Stimulated activated CD4-positive, alpha-beta T cell treated with anti-CD3 and anti-CD28 coated beads, TNF-alpha, amount 100 ng/mL, for 4 hours (primary cell): Measurements from ENCODE around the gene TAF11L3.
A peak's percentile ranks its signal among the peaks of the same experiment; 100 is the strongest.
"Not testable (repeated sequence)": the region's sequence is repeated elsewhere in the genome, so short reads cannot be mapped to it uniquely, and the experiment has no call there.

Experiments
- DNase-seq, 3 experiments: peaks; one replicate each; pipeline ENCODE4 v3.0.0-alpha.2; 2020; ENCODE audit warnings: low read depth in 3 of 3

The TAF11L3 gene

DNA sequence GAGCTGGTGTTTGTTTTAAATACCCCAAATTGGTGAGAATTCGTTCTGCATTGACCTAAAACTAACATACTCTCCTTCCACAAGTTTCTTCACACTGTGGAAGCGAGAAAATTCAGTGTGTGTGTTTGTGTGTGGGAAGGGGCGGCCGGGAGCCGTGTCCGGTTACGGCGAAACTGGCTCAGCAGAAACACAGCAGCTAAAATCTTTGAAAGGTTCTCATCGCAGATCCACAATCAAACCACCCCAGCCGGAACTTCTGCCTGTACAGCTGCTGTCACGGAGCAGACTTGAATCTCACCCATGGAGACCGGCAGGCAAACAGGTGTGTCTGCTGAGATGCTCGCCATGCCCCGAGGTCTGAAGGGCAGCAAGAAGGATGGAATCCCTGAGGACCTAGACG is at the start of gene TAF11L3:
TAF11L3 (plus strand) TSS at position 301 of the 400 bp plus-strand sequence.
- not testable (repeated sequence) for DNase-seq

DNA sequence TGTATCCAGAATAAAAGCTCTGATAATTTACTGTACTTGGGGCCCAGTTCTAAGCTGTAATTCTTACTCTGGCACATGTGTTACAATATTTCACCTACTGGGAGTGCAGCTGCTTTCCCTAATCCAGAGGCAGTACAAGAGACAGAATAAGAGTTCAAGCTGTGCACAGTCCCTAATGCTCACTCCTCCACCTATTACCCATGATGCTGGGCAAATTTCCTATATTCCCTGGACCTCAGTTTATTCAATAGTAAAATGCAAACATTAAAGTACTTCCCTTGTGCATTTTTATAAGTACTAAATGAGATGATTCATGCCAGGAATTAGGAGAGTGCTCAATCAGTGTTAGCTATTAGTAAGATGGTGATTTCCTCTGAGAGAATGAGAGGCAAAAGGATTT is 48.1 kb upstream of the TAF11L3 start:
- no peak for DNase-seq

DNA sequence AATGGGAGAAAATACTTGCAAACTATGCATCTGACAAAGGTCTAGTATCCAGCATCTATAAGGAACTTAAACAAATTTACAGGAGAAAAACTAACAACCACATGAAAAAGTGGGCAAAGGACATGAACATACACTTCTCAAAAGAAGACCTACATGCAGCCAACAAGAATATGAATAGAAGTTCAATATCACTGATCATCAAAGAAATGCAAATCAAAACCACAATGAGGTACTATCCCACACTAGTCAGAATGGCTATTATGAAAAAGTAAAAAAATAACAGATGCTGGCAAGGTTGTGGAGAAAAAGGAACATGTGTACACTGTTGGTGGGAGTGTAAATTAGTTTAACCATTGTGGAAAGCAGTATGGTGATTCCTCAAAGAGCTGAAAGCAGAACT is 43.1 kb upstream of the TAF11L3 start:
- not testable (repeated sequence) for DNase-seq

DNA sequence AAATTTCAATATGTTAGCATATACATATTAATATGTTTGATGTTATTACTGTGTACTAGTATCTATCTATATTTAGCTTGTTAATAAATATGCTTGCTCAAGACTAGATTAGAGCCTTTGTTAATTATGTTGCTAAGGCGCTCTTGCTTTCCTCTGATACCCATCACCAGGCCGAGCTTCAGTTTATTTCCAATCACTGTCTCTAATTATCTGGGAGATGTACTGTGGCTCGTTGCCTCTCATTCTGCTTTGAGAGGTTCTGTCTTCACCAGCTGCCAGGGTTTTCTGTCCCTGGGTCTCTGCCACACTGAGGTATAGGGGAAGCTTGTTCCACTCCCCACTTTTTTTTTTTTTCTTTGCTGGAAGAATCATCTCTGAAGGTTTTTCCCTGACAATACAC is 41.1 kb upstream of the TAF11L3 start:
- DNase-seq, result no peak

DNA sequence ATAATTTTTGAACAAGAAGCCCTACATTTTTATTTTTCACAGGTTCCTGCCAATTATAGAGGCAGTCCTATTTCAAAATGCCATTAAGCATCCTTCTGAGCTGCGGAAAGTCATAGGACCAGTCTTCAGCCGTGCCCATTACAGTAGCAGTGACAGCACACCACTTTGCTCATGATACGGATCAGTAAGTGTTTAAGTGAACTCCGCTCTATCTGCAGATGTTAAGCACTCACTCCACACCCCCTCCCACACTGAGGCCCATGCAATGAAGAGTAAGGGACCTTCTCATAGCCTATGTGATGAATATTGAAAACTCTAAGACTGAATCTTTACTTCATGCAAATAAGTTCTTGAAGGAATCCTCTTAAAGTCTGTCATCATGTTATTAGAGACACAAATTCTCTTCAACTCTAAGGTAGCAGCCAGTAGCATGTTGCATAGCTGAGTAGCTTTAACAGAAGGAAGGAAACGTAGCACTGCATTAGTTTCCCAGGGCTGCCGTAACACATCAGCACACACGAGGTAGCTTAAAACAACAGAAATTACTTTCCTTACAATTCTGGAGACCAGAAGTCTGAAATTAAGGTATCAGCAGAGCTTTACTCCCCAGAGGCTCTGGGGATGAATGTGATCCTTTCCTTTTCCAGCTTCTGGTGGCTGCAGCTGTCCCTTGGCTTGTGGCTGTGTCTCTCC is 40.4 kb upstream of the TAF11L3 start:
- DNase-seq, result no peak

DNA sequence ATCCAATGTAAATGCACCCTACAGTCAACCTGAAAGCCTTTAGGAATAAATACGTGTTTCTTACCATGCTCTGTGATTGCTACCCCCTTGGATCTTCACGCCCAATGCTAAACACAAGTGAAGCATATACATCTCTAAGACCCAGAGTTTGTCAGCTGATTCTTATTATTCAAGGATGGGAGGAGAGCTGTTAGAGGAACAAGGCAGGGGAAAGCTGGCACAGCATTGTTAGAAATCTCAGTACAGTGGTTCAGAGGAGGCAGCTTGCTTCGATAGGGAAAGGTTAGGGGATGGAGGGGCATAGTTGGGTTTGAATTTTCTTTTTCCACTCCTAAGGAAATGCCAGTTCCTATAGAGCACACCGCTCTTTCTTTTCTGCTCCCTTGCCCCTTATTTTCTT is 36.8 kb upstream of the TAF11L3 start:
- DNase-seq, result no peak

DNA sequence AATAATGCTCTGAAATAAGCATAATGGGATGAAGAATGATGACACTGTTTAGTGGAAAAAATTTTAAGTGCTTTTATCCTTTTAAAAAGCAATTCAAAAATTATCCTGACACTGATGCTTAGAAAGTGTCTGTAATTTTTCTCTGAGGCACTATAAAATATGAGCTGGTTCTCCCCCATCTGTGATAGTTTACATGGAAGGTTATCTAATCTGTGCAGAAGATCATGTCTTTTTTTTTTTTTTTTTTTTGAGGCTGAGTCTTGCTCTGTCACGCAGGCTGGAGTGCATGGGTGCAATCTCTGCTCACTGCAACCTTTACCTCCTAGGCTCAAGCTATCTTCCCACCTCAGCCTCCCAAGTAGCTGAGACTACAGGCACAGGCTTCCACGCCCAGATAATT is 35.4 kb upstream of the TAF11L3 start:
- no peak for DNase-seq

DNA sequence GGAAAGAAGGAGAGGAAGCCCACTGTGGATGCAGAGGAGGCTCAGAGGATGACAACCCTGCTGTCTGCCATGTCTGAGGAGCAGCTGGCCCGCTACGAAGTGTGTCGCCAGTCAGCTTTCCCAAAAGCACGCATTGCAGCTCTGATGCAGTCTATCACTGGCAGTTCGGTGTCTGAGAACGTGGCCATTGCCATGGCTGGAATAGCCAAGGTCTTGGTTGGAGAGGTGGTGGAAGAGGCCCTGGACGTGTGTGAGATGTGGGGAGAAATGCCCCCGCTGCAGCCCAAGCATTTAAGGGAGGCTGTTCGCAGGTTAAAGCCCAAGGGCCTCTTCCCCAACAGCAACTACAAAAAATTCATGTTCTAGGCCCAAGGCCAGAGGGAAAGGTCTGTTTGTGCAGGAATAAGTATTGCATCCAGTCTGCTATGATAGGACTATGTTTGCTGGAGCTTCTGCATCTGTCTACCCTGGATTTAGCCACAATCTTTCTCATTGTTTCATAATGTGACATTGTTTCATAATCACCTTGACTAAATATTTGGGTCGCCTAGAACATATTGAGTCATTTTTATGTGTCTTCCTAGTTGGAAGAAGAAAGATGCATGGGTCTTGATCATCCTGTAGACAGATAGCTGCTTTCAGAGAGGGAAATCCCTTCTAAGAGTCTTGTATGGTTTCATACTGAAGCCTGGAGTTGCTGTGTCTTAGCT is 31.5 kb upstream of the TAF11L3 start:
- DNase-seq, result not testable (repeated sequence)

DNA sequence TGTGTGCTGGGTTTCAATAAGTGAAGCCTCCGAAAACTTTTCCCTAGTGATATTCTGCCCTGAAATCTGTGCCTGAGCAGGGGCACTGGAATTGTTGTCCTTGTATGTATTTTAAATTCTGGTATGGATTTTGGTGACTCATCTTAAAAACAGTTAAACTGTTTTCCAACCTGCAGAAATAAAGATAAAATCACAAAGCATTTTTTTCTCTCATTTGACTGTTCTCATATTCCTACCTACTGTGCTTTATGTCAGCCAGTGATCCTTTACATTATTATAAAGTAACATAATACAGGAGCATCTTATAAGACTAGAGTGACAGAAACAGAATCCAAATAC is 31.0 kb upstream of the TAF11L3 start:
- no peak for DNase-seq

DNA sequence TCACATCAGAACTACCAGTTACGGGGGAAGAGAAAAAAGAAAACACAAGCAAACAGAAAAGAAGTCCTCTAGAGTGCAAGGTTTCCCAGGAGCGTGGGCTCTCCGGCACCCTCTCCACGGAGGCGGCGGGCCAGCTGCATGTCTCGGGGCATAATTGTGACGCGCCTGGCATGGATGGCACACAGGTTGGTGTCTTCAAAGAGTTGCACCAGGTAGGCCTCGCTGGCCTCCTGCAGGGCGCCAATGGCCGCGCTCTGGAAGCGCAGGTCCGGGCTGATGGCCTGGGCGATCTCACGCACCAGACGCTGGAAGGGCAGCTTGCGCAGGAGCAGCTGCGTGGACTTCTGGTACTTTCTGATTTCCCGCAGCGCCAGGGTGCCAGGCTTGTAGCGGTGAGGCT is 26.9 kb upstream of the TAF11L3 start:
- DNase-seq, result not testable (repeated sequence)

DNA sequence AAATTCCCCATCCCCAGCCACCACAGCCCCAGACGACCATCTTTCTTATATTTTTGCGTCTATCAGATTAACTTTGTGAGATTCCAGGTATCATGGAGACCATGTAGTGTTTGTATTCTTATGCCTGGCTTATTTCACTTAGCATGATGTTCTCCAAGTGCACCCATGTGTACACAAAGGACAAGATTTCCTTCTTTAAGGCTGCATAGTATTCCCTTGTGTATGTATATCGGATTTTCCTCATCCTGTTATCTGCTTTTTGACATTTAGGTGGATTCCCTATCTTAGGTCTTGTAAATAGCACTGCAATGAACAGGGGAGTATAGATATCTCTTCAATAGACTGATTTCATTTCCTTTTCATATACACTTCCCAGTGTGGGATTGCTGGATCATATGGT is 25.4 kb upstream of the TAF11L3 start:
- DNase-seq, result no peak

DNA sequence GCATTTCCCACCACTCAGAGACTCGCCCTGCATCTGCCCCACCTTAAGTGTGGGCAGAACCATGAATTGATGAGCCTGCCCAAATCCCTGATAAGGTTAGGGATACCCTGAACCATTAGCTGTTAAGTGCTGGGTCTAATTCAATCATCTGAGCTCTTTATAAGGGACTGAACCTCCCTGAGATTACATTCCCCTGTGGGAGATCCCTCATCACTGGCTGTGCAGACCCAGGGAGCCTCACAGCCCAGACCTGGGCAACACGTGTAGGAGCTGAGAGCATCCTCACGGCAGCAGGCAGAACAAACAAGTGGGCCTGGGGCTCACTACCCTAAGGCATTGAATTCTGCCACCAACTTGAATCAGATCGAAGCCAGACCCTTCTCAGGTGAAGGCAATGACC is 20.7 kb upstream of the TAF11L3 start:
- DNase-seq, result no peak

DNA sequence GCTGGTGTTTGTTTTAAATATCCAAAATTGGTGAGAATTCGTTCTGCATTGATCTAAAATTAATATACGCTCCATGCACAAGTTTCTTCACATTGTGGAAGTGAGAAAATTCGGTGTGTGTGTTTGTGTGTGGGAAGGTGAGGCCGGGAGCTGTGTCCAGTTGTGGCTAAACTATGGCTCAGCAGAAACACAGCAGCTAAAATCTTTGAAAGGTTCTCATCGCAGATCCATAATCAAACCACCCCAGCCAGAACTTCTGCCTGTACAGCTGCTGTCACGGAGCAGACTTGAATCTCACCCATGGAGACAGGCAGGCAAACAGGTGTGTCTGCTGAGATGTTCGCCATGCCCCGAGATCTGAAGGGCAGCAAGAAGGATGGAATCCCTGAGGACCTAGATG is 20.2 kb upstream of the TAF11L3 start, which contains the start of gene TAF11L2:
TAF11L2 (plus strand) TSS at position 301 of the 400 bp plus-strand sequence.
- DNase-seq, result not testable (repeated sequence)

DNA sequence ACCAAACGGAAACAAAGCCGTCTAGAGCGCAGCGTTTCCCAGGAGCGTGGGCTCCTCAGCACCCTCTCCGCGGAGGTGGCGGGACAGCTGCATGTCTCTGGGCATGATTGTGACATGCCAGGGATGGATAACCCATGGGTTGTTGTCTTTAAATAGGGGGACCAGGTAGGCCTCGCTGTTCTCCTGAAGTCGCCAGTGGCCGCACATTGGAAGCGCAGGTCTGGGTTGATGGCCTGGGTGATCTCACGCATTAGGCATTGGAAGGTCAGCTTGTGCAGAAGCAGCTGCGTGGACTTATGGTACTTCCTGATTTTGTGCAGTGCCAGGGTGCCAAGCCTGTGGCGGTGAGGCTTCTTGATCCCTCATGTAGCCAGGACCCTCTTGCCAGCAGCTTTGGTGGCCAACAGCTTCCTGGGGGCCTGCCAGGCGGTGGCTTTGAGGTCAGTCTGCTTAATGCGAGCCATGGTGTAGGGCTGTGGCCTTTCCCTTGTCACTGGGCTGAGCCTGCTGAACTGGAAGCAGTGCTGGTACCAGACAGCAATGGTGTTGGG is 6.3 kb upstream of the TAF11L3 start:
- no peak for DNase-seq

DNA sequence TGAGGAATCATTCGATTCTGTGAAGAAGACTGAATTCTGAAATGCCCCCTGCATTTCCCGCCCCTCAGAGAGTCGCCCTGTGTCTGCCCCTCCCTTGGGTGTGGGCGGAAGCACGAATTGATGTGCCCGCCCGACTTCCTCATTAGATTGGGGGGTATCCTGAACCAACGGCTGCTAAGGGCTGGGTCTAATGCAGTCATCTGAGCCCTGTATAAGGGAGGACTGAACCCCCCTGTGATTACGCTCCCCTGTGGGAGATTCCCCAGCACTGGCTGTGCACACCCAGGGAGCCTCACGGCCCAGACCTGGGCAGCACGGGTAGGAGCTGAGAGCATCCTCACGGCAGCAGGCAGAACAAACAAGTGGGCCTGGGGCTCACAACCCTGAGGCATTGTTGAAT is 641 bp upstream of the TAF11L3 start:
- DNase-seq, result peak in 1 of 3 experiments; percentile 1

DNA sequence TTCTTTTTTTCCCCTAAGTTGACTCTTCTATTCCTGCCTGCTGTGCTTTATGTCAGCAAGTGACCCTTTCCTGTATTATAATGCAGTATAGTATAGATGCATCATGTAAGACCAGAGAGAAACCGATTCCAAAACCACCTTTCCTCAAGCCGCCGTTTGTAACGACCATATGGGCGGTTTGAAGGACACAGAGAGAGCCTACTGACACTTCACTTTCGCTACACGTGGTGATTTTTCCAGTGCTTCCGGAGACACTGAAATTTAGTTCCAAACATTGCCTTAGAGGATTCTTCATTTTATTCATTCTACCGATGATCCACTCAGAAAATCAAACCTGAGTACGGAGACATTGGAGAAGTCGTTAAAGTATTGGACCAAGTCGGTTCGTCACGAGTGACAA is 1.3 kb downstream of the TAF11L3 start:
- not testable (repeated sequence) for DNase-seq

DNA sequence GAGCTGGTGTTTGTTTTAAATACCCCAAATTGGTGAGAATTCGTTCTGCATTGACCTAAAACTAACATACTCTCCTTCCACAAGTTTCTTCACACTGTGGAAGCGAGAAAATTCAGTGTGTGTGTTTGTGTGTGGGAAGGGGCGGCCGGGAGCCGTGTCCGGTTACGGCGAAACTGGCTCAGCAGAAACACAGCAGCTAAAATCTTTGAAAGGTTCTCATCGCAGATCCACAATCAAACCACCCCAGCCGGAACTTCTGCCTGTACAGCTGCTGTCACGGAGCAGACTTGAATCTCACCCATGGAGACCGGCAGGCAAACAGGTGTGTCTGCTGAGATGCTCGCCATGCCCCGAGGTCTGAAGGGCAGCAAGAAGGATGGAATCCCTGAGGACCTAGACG is 3.3 kb downstream of the TAF11L3 start, which contains the start of gene TAF11L4:
TAF11L4 (plus strand) TSS at position 301 of the 400 bp plus-strand sequence.
- DNase-seq, result not testable (repeated sequence)

DNA sequence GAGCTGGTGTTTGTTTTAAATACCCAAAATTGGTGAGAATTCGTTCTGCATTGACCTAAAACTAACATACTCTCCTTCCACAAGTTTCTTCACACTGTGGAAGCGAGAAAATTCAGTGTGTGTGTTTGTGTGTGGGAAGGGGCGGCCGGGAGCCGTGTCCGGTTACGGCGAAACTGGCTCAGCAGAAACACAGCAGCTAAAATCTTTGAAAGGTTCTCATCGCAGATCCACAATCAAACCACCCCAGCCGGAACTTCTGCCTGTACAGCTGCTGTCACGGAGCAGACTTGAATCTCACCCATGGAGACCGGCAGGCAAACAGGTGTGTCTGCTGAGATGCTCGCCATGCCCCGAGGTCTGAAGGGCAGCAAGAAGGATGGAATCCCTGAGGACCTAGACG is 6.8 kb downstream of the TAF11L3 start, which contains the start of gene TAF11L5:
TAF11L5 (plus strand) TSS at position 301 of the 400 bp plus-strand sequence.
- not testable (repeated sequence) for DNase-seq

DNA sequence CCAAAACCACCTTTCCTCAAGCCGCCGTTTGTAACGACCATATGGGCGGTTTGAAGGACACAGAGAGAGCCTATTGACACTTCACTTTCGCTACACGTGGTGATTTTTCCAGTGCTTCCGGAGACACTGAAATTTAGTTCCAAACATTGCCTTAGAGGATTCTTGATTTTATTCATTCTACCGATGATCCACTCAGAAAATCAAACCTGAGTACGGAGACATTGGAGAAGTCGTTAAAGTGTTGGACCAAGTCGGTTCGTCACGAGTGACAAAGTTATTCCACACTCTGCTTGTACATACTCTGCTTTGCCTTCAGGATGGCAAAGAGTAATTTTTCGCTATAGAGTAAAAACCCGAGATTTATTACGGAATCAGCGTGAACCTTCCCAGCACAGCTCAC is 8.3 kb downstream of the TAF11L3 start:
- DNase-seq, result peak in 1 of 3 experiments; percentile 9

DNA sequence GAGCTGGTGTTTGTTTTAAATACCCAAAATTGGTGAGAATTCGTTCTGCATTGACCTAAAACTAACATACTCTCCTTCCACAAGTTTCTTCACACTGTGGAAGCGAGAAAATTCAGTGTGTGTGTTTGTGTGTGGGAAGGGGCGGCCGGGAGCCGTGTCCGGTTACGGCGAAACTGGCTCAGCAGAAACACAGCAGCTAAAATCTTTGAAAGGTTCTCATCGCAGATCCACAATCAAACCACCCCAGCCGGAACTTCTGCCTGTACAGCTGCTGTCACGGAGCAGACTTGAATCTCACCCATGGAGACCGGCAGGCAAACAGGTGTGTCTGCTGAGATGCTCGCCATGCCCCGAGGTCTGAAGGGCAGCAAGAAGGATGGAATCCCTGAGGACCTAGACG is 10.2 kb downstream of the TAF11L3 start, which contains the start of gene TAF11L6:
TAF11L6 (plus strand) TSS at position 301 of the 400 bp plus-strand sequence.
- not testable (repeated sequence) for DNase-seq
